ENCODE results near the gene FXR1. TPM values are rescaled to one million over a fixed set of nuclear protein-coding genes. Genes with fewer than 3 reads are reported as not detected.

The FXR1 gene
- 141 and 150 TPM in 2 replicates for total RNA-seq (2014; rRNA removed; shearing (Covaris generic))

- peak; percentile 94 for DNase-seq (ENCODE audit: low read depth)
Measured at GRCh38 chr3:180912304-180913296, at the start of gene FXR1. Gene FXR1 (plus strand): TSS chr3:180912670. CDS start chr3:180912686, 16 bp downstream.

- peak; percentile 29 for DNase-seq (ENCODE audit: low read depth)
Measured at GRCh38 chr3:180870008-180870699, 42.3 kb upstream of the FXR1 start.

GRCh38 chr3:180871901-180872300 lies 40.6 kb upstream of the FXR1 start:
- peak; percentile 57 for DNase-seq (ENCODE audit: low read depth)

GRCh38 chr3:180872430-180872829 lies 40.0 kb upstream of the FXR1 start:
- DNase-seq (ENCODE audit: low read depth), result peak; percentile 63

GRCh38 chr3:180875124-180875698 lies 37.3 kb upstream of the FXR1 start:
- DNase-seq (ENCODE audit: low read depth), result no peak

- DNase-seq (ENCODE audit: low read depth), result peak; percentile 53
Measured at GRCh38 chr3:180881065-180881801, 31.2 kb upstream of the FXR1 start.

GRCh38 chr3:180882115-180882514 lies 30.4 kb upstream of the FXR1 start:
- DNase-seq (ENCODE audit: low read depth), result no peak

GRCh38 chr3:180888992-180889560 lies 23.4 kb upstream of the FXR1 start:
- DNase-seq (ENCODE audit: low read depth), result no peak

- DNase-seq (ENCODE audit: low read depth), result no peak
Measured at GRCh38 chr3:180898572-180898971, 13.9 kb upstream of the FXR1 start.

GRCh38 chr3:180909369-180910127 lies 2.9 kb upstream of the FXR1 start:
- DNase-seq (ENCODE audit: low read depth), result no peak

GRCh38 chr3:180910823-180911222 lies 1.6 kb upstream of the FXR1 start:
- DNase-seq (ENCODE audit: low read depth), result no peak

- no peak for DNase-seq (ENCODE audit: low read depth)
Measured at GRCh38 chr3:180911876-180912303, 580 bp upstream of the FXR1 start.

GRCh38 chr3:180913581-180914404 lies 1.3 kb downstream of the FXR1 start:
- no peak for DNase-seq (ENCODE audit: low read depth)

GRCh38 chr3:180918542-180918941 lies 6.1 kb downstream of the FXR1 start:
- DNase-seq (ENCODE audit: low read depth), result no peak

- no peak for DNase-seq (ENCODE audit: low read depth)
Measured at GRCh38 chr3:180922242-180922641, 9.8 kb downstream of the FXR1 start.

GRCh38 chr3:180923561-180923960 lies 11.1 kb downstream of the FXR1 start:
- no peak for DNase-seq (ENCODE audit: low read depth)

- DNase-seq (ENCODE audit: low read depth), result no peak
Measured at GRCh38 chr3:180926526-180926925, 14.1 kb downstream of the FXR1 start.

- DNase-seq (ENCODE audit: low read depth), result no peak
Measured at GRCh38 chr3:180929376-180929775, 16.9 kb downstream of the FXR1 start.

GRCh38 chr3:180930526-180930925 lies 18.1 kb downstream of the FXR1 start:
- no peak for DNase-seq (ENCODE audit: low read depth)

- no peak for DNase-seq (ENCODE audit: low read depth)
Measured at GRCh38 chr3:180932819-180933218, 20.3 kb downstream of the FXR1 start.
